HepG2 (cell line): ENCODE measurements around the gene KIAA1328. TPM values are rescaled to one million over a fixed set of nuclear protein-coding genes. Genes with fewer than 3 reads are reported as not detected.

Source experiments
- CHCHD3 ChIP-seq: sonication (generic); formaldehyde crosslinking; IDR thresholded peaks from 2 replicates; pipeline ENCODE4 v1.8.0; 2022; ENCODE audit warnings: mild to moderate bottlenecking, missing genetic modification reagents, moderate library complexity
- DNMT1 ChIP-seq: sonication (generic); formaldehyde crosslinking; IDR thresholded peaks from 2 replicates; pipeline ENCODE4 v1.5.1; 2020; ENCODE audit warnings: mild to moderate bottlenecking, missing genetic modification reagents
- EEA1 ChIP-seq: sonication (generic); formaldehyde crosslinking; IDR thresholded peaks from 2 replicates; pipeline ENCODE4 v1.5.1; 2020; ENCODE audit warnings: mild to moderate bottlenecking, missing genetic modification reagents, borderline replicate concordance
- FOXK1 ChIP-seq: sonication (generic); formaldehyde crosslinking; IDR thresholded peaks from 2 replicates; pipeline ENCODE4 v1.4.0; 2020; ENCODE audit warnings: low read depth, missing genetic modification reagents, borderline replicate concordance
- GPN1 ChIP-seq: sonication (generic); formaldehyde crosslinking; IDR thresholded peaks from 2 replicates; pipeline ENCODE4 v1.5.1; 2020; ENCODE audit warnings: missing genetic modification reagents, borderline replicate concordance
- HNF4G ChIP-seq, 2 experiments: sonication (generic) in 1 of 2; formaldehyde crosslinking in 1 of 2; IDR thresholded peaks; 2 replicates each; pipeline versions ENCODE4 v1.4.0 to v1.6.1; 2011 to 2020; ENCODE audit warnings: borderline replicate concordance in 2 of 2, low read depth in 2 of 2, mild to moderate bottlenecking in 2 of 2, low read length in 1 of 2, missing genetic modification reagents in 1 of 2, moderate library complexity in 1 of 2
- HOXD1 ChIP-seq: sonication (generic); formaldehyde crosslinking; IDR thresholded peaks from 2 replicates; pipeline ENCODE4 v1.5.0; 2020; ENCODE audit warnings: missing genetic modification reagents
- KLF9 ChIP-seq: IDR thresholded peaks from 2 replicates; pipeline ENCODE4 v1.6.1; 2016; ENCODE audit warnings: low read depth
- PRPF4 ChIP-seq: fragments of 200-400 bp; formaldehyde crosslinking; IDR thresholded peaks from 2 replicates; pipeline ENCODE4 v1.6.1; 2016; ENCODE audit warnings: low read length, low read depth; ENCODE audit not compliant: poor library complexity, severe bottlenecking
- RAD51 ChIP-seq: fragments of 450-650 bp; IDR thresholded peaks from 2 replicates; pipeline ENCODE4 v1.6.1; 2016; ENCODE audit warnings: borderline replicate concordance
- RARA ChIP-seq: IDR thresholded peaks from 2 replicates; pipeline ENCODE4 v1.6.1; 2016; ENCODE audit warnings: missing genetic modification reagents, missing compliant biosample characterization
- TAF15 ChIP-seq: fragments of 200-400 bp; formaldehyde crosslinking; IDR thresholded peaks from one replicate; pipeline ENCODE4 v1.6.1; 2018; ENCODE audit warnings: mild to moderate bottlenecking, low read depth, low read length; ENCODE audit not compliant: poor library complexity, severe bottlenecking
- THAP7 ChIP-seq: sonication (generic); formaldehyde crosslinking; IDR thresholded peaks from 2 replicates; pipeline ENCODE4 v1.8.1; 2023; ENCODE audit warnings: mild to moderate bottlenecking, missing genetic modification reagents
- YY1 ChIP-seq: IDR thresholded peaks from 2 replicates; pipeline ENCODE4 v1.6.1; 2011; ENCODE audit warnings: low read length, low read depth, moderate library complexity, mild to moderate bottlenecking; ENCODE audit not compliant: insufficient read depth, insufficient replicate concordance
- ZNF143 ChIP-seq: sonication (generic); formaldehyde crosslinking; IDR thresholded peaks from 2 replicates; pipeline ENCODE4 v1.4.0; 2020; ENCODE audit warnings: missing genetic modification reagents
- ZNF160 ChIP-seq: sonication (generic); formaldehyde crosslinking; IDR thresholded peaks from 2 replicates; pipeline ENCODE4 v1.8.0; 2022; ENCODE audit warnings: mild to moderate bottlenecking, inconsistent platforms, missing genetic modification reagents
- ZNF263 ChIP-seq: sonication (generic); formaldehyde crosslinking; IDR thresholded peaks from 2 replicates; pipeline ENCODE4 v1.4.0; 2020; ENCODE audit warnings: missing genetic modification reagents
- ZNF598 ChIP-seq: sonication (generic); formaldehyde crosslinking; IDR thresholded peaks from 2 replicates; pipeline ENCODE4 v1.5.1; 2020; ENCODE audit warnings: mild to moderate bottlenecking, missing genetic modification reagents, borderline replicate concordance
- polyA plus RNA-seq, 8 experiments: library from polyadenylated mRNA; depleted of rRNA in 3 of 8; stranded (reverse) in 7 of 8; unstranded in 1 of 8; fragments of >200 nt; fragmentation: Illumina TruSeq in 4 of 8; extraction: Trizol in 4 of 8; gene quantifications; 2 replicates each; pipeline versions ENCODE4 v1.2.1 to v1.2.3, GENCODE V29; 2011 to 2016; ENCODE audit warnings: low read depth in 4 of 8, missing spikeins in 1 of 8, mixed read lengths in 1 of 8; ENCODE audit not compliant: insufficient read depth in 1 of 8
- total RNA-seq, 5 experiments: library from RNA; depleted of rRNA; stranded (reverse); fragments of >200 nt; fragmentation: Illumina TruSeq; extraction: Trizol; gene quantifications; 2 replicates each; pipeline ENCODE4 v1.2.3, GENCODE V29; 2016; ENCODE audit warnings: low read depth in 1 of 5
- TF ChIP-seq, protein P1 (sequence below): sonication (generic); formaldehyde crosslinking; IDR thresholded peaks from 2 replicates; pipeline ENCODE4 v1.5.1; 2020; ENCODE audit warnings: missing genetic modification reagents, mild to moderate bottlenecking, borderline replicate concordance
- TF ChIP-seq, protein P2 (sequence below): IDR thresholded peaks from 2 replicates; pipeline ENCODE4 v1.6.1; 2016; ENCODE audit warnings: low read depth, missing genetic modification reagents, missing compliant biosample characterization
- TF ChIP-seq, protein P3 (sequence below): sonication (generic); formaldehyde crosslinking; IDR thresholded peaks from 2 replicates; pipeline ENCODE4 v1.4.0; 2020; ENCODE audit warnings: missing genetic modification reagents

Gene KIAA1328
- total and polyA plus RNA-seq, 2 of the 13 experiments (the other 11 are each of a cell fraction or from before 2014, with no cell fraction given): 4.1 to 6.0 TPM

DNA sequence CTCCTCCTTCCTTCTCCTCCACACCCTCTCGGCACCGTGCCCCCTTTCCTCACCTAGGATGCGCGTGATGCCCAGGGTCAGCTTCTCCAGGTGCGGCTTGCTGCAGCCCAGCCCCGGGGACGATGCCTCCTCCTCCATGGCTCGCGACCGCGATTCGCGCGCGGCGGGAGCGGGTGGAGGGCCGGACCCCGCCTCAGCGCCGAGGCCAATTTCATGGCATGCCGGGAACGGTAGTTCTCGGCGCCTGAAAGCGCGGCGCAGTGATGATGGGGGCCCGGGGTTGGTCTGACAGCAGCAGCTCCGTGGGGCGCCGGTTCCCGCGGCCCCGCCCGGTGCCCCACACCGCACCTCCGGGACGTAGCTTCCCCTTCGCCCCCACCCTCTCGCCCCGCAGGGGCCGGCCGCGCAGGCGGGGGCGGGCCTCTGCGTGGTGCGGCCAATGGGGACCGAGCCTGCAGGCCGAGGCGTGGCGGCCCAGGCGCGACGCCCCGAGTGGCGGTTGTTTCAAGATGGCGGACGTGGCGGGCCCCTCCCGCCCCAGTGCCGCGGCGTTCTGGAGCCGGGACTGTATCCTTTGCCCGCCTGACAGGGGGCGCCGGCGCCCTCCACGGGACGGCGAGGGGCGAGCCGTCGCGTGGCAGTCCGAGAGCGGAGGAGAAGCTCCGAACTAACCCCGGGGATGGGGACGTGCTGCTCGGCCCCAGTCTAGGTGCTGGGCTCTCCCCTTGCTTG, at the start of gene KIAA1328, which contains the start of gene TPGS2 (continued):
- no peak; the same call in 1 of the 2 replicates for TF ChIP-seq ZNF598
- no peak for TF ChIP-seq TAF15
- peak; percentile 88 for TF ChIP-seq ZNF143 (CRISPR knock-in tag)
- peak; percentile 49; the same call in 1 of the 2 replicates for TF ChIP-seq FOXK1
- no peak for TF ChIP-seq KLF9 (CRISPR knock-in tag)
- no peak for TF ChIP-seq CHCHD3 (CRISPR knock-in tag)
- no peak for TF ChIP-seq GPN1 (CRISPR knock-in tag)
- TF ChIP-seq YY1: peak; percentile 96
- TF ChIP-seq, protein P1, sequence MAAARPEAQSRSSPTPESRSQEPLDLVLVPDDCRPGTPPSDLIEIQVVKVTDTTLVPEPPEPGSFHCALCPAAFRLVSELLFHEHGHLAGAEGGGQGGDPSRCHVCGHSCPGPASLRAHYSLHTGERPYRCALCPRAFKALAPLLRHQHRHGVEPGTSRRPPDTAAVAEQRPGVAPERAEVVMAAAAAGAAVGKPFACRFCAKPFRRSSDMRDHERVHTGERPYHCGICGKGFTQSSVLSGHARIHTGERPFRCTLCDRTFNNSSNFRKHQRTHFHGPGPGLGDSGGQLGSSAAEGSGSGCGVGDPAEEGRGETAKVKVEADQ (CRISPR knock-in tag): peak; percentile 76; the same call in 1 of the 2 replicates
- no peak; the same call in 1 of the 2 replicates for TF ChIP-seq ZNF160 (CRISPR knock-in tag)
- TF ChIP-seq HNF4G (IDR thresholded peaks at IDR 0.05; ENCODE audit: borderline replicate concordance, low read depth, low read length): no peak
- 0 out of 2 replicates have a peak, but pooled peaks have one; percentile 14 for TF ChIP-seq HNF4G (CRISPR knock-in tag; IDR thresholded peaks at IDR 0.05; ENCODE audit: borderline replicate concordance, low read depth)
- TF ChIP-seq PRPF4: no peak
- peak; percentile 88; the same call in 1 of the 2 replicates for TF ChIP-seq ZNF263 (CRISPR knock-in tag)
- TF ChIP-seq, protein P2, sequence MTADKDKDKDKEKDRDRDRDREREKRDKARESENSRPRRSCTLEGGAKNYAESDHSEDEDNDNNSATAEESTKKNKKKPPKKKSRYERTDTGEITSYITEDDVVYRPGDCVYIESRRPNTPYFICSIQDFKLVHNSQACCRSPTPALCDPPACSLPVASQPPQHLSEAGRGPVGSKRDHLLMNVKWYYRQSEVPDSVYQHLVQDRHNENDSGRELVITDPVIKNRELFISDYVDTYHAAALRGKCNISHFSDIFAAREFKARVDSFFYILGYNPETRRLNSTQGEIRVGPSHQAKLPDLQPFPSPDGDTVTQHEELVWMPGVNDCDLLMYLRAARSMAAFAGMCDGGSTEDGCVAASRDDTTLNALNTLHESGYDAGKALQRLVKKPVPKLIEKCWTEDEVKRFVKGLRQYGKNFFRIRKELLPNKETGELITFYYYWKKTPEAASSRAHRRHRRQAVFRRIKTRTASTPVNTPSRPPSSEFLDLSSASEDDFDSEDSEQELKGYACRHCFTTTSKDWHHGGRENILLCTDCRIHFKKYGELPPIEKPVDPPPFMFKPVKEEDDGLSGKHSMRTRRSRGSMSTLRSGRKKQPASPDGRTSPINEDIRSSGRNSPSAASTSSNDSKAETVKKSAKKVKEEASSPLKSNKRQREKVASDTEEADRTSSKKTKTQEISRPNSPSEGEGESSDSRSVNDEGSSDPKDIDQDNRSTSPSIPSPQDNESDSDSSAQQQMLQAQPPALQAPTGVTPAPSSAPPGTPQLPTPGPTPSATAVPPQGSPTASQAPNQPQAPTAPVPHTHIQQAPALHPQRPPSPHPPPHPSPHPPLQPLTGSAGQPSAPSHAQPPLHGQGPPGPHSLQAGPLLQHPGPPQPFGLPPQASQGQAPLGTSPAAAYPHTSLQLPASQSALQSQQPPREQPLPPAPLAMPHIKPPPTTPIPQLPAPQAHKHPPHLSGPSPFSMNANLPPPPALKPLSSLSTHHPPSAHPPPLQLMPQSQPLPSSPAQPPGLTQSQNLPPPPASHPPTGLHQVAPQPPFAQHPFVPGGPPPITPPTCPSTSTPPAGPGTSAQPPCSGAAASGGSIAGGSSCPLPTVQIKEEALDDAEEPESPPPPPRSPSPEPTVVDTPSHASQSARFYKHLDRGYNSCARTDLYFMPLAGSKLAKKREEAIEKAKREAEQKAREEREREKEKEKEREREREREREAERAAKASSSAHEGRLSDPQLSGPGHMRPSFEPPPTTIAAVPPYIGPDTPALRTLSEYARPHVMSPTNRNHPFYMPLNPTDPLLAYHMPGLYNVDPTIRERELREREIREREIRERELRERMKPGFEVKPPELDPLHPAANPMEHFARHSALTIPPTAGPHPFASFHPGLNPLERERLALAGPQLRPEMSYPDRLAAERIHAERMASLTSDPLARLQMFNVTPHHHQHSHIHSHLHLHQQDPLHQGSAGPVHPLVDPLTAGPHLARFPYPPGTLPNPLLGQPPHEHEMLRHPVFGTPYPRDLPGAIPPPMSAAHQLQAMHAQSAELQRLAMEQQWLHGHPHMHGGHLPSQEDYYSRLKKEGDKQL (CRISPR knock-in tag): no peak
- TF ChIP-seq RAD51: no peak
- peak; percentile 92 for TF ChIP-seq DNMT1 (CRISPR knock-in tag)
- peak; percentile 6; the same call in 1 of the 2 replicates for TF ChIP-seq RARA (CRISPR knock-in tag)
- peak; percentile 90; the same call in 1 of the 2 replicates for TF ChIP-seq THAP7
- TF ChIP-seq, protein P3, sequence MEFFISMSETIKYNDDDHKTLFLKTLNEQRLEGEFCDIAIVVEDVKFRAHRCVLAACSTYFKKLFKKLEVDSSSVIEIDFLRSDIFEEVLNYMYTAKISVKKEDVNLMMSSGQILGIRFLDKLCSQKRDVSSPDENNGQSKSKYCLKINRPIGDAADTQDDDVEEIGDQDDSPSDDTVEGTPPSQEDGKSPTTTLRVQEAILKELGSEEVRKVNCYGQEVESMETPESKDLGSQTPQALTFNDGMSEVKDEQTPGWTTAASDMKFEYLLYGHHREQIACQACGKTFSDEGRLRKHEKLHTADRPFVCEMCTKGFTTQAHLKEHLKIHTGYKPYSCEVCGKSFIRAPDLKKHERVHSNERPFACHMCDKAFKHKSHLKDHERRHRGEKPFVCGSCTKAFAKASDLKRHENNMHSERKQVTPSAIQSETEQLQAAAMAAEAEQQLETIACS (CRISPR knock-in tag): peak; percentile 23; the same call in 1 of the 2 replicates
- no peak for TF ChIP-seq HOXD1 (CRISPR knock-in tag)
- peak; percentile 93 for TF ChIP-seq EEA1 (CRISPR knock-in tag)
